Measurements from ENCODE around the gene FLNA. TPM values are rescaled to one million over a fixed set of nuclear protein-coding genes. Genes with fewer than 3 reads are reported as not detected.
"Not testable (repeated sequence)": the region's sequence is repeated elsewhere in the genome, so short reads cannot be mapped to it uniquely, and the experiment has no call there.

FLNA gene
- total and polyA plus RNA-seq, 2 experiments from 2014 or later = 1,379 to 2,857 TPM

GRCh38 chrX:154349979-154350378, 24.5 kb downstream of the FLNA start:
- H3K9ac ChIP-seq = no peak overlapping the region
- no peaks in the 10 kb centered on the region for H3K9me2 ChIP-seq (ENCODE audit: insufficient read depth)
- no peak overlapping the region for H3K27ac ChIP-seq
- H3K36me3 ChIP-seq (ENCODE audit: low read depth) = peaks cover 16% of the 10 kb centered on the region; the same call in 1 of the 2 replicates
- in situ Hi-C loops (cut with MboI) = no loop called here
- H3F3A ChIP-seq (ENCODE audit: insufficient read depth) = peaks cover 19% of the 10 kb centered on the region
- no peak overlapping the region for H2AFZ ChIP-seq
- H3K9me3 ChIP-seq (ENCODE audit: low read depth) = no peaks in the 10 kb centered on the region
- no peaks in the 10 kb centered on the region for H3K79me2 ChIP-seq (ENCODE audit: insufficient read depth)
- no peaks in the 10 kb centered on the region for H3K4me1 ChIP-seq (ENCODE audit: insufficient read depth)
- no peaks in the 10 kb centered on the region for H4K20me1 ChIP-seq (ENCODE audit: insufficient read depth)
- H3K4me2 ChIP-seq (ENCODE audit: unreplicated experiment) = no peak overlapping the region
- TF ChIP-seq EZH2phosphoT487 (IDR thresholded peaks at IDR 0.05; ENCODE audit: insufficient read depth, low read depth) (no peak), EZH2 (IDR thresholded peaks at IDR 0.05; ENCODE audit: insufficient read depth, poor library complexity, severe bottlenecking) (no peak)
- peak; percentile 0 for DNase-seq
- H3K27me3 ChIP-seq (replicated peaks; ENCODE audit: insufficient read depth) = no peaks in the 10 kb centered on the region
- H3K4me3 ChIP-seq = no peak overlapping the region
- 83 to 85% methylated on average over 14 to 15 of the region's 15 CpGs for WGBS, 2 experiments (ENCODE audit: low coverage in 1 of 2, low lambda C conversion rate in 2 of 2, missing lambda C conversion rate in 2 of 2)

- no peak overlapping the region for H3K4me3 ChIP-seq
- TF ChIP-seq EZH2 (IDR thresholded peaks at IDR 0.05; ENCODE audit: insufficient read depth, poor library complexity, severe bottlenecking) (no peak), EZH2phosphoT487 (IDR thresholded peaks at IDR 0.05; ENCODE audit: insufficient read depth, low read depth) (no peak)
- H3F3A ChIP-seq (ENCODE audit: insufficient read depth) = peaks cover 19% of the 10 kb centered on the region
- no peak overlapping the region for H3K4me2 ChIP-seq (ENCODE audit: unreplicated experiment)
- no peaks in the 10 kb centered on the region for H3K9me2 ChIP-seq (ENCODE audit: insufficient read depth)
- DNase-seq = peak; percentile 1
- H3K4me1 ChIP-seq (ENCODE audit: insufficient read depth) = no peaks in the 10 kb centered on the region
- no peaks in the 10 kb centered on the region for H3K79me2 ChIP-seq (ENCODE audit: insufficient read depth)
- H3K27ac ChIP-seq = peak overlapping the region; percentile 30; the same call in 1 of the 2 replicates
- no peaks in the 10 kb centered on the region for H4K20me1 ChIP-seq (ENCODE audit: insufficient read depth)
- H2AFZ ChIP-seq = no peak overlapping the region
- no peaks in the 10 kb centered on the region for H3K27me3 ChIP-seq (replicated peaks; ENCODE audit: insufficient read depth)
- WGBS, 2 experiments (ENCODE audit: low coverage in 1 of 2, low lambda C conversion rate in 2 of 2, missing lambda C conversion rate in 2 of 2) = 50 to 75% methylated on average over 7 to 15 of the region's 19 CpGs
- in situ Hi-C loops (cut with MboI) = no loop called here
- H3K9me3 ChIP-seq (ENCODE audit: low read depth) = no peaks in the 10 kb centered on the region
- H3K36me3 ChIP-seq (ENCODE audit: low read depth) = peaks cover 16% of the 10 kb centered on the region; the same call in 1 of the 2 replicates
- no peak overlapping the region for H3K9ac ChIP-seq
Observed at GRCh38 chrX:154349359-154349935, 25.0 kb downstream of the FLNA start.

- Histone ChIP-seq H3K9me2 (ENCODE audit: insufficient read depth) (no peaks in the 10 kb centered on the region), H3K27ac (peak overlapping the region; percentile 30; the same call in 1 of the 2 replicates), H3K79me2 (ENCODE audit: insufficient read depth) (no peaks in the 10 kb centered on the region), H2AFZ (no peak overlapping the region), H3F3A (ENCODE audit: insufficient read depth) (peaks cover 19% of the 10 kb centered on the region), H3K36me3 (ENCODE audit: low read depth) (peaks cover 16% of the 10 kb centered on the region; the same call in 1 of the 2 replicates), H3K9me3 (ENCODE audit: low read depth) (no peaks in the 10 kb centered on the region), H3K4me2 (ENCODE audit: unreplicated experiment) (no peak overlapping the region), H3K4me1 (ENCODE audit: insufficient read depth) (no peaks in the 10 kb centered on the region), H3K4me3 (no peak overlapping the region), H3K9ac (no peak overlapping the region), H3K27me3 (replicated peaks; ENCODE audit: insufficient read depth) (no peaks in the 10 kb centered on the region), H4K20me1 (ENCODE audit: insufficient read depth) (no peaks in the 10 kb centered on the region)
- 89 to 96% methylated on average over 7 to 19 of the region's 24 CpGs for WGBS, 2 experiments (ENCODE audit: low coverage in 1 of 2, low lambda C conversion rate in 2 of 2, missing lambda C conversion rate in 2 of 2)
- in situ Hi-C loops (cut with MboI) = no loop called here
- TF ChIP-seq EZH2phosphoT487 (IDR thresholded peaks at IDR 0.05; ENCODE audit: insufficient read depth, low read depth) (no peak), EZH2 (IDR thresholded peaks at IDR 0.05; ENCODE audit: insufficient read depth, poor library complexity, severe bottlenecking) (no peak)
- no peak for DNase-seq
Observed at GRCh38 chrX:154348646-154349358, 25.6 kb downstream of the FLNA start.

- WGBS, 2 experiments (ENCODE audit: low coverage in 1 of 2, low lambda C conversion rate in 2 of 2, missing lambda C conversion rate in 2 of 2) = 81 to 91% methylated on average over 2 to 6 of the region's 7 CpGs
- peak overlapping the region; percentile 15; the same call in 1 of the 2 replicates for H3K27ac ChIP-seq
- TF ChIP-seq EZH2phosphoT487 (IDR thresholded peaks at IDR 0.05; ENCODE audit: insufficient read depth, low read depth) = no peak
- no peak for TF ChIP-seq EZH2 (IDR thresholded peaks at IDR 0.05; ENCODE audit: insufficient read depth, poor library complexity, severe bottlenecking)
Observed at GRCh38 chrX:154348114-154348531, 26.3 kb downstream of the FLNA start.

GRCh38 chrX:154343620-154344019, 30.8 kb downstream of the FLNA start:
- in situ Hi-C loops (cut with MboI); H3K4me3 ChIP-seq; H3K4me1 ChIP-seq (ENCODE audit: insufficient read depth); H3K9me2 ChIP-seq (ENCODE audit: insufficient read depth); H3K36me3 ChIP-seq (ENCODE audit: low read depth); H2AFZ ChIP-seq; DNase-seq; H3K9me3 ChIP-seq (ENCODE audit: low read depth); H3F3A ChIP-seq (ENCODE audit: insufficient read depth); H4K20me1 ChIP-seq (ENCODE audit: insufficient read depth); H3K9ac ChIP-seq; H3K4me2 ChIP-seq (ENCODE audit: unreplicated experiment); H3K27me3 ChIP-seq (replicated peaks; ENCODE audit: insufficient read depth); H3K27ac ChIP-seq; H3K79me2 ChIP-seq (ENCODE audit: insufficient read depth): not testable (repeated sequence)
- WGBS, 2 experiments (ENCODE audit: low coverage in 1 of 2, low lambda C conversion rate in 2 of 2, missing lambda C conversion rate in 2 of 2) = no CpG with 5 or more reads among the region's 20 CpGs

More at GRCh38 chrX:154348114-154348531, 26.3 kb downstream of the FLNA start:
- no peaks in the 10 kb centered on the region for H3K9me3 ChIP-seq (ENCODE audit: low read depth)
- H4K20me1 ChIP-seq (ENCODE audit: insufficient read depth) = no peaks in the 10 kb centered on the region
- H2AFZ ChIP-seq = no peak overlapping the region
- H3F3A ChIP-seq (ENCODE audit: insufficient read depth) = peaks cover 18% of the 10 kb centered on the region
- DNase-seq = peak; percentile 40
- H3K9ac ChIP-seq = no peak overlapping the region
- no peaks in the 10 kb centered on the region for H3K79me2 ChIP-seq (ENCODE audit: insufficient read depth)
- in situ Hi-C loops (cut with MboI) = no loop called here
- no peak overlapping the region for H3K4me3 ChIP-seq
- no peaks in the 10 kb centered on the region for H3K9me2 ChIP-seq (ENCODE audit: insufficient read depth)
- H3K4me2 ChIP-seq (ENCODE audit: unreplicated experiment) = no peak overlapping the region
- H3K36me3 ChIP-seq (ENCODE audit: low read depth) = peaks cover 16% of the 10 kb centered on the region; the same call in 1 of the 2 replicates
- no peaks in the 10 kb centered on the region for H3K27me3 ChIP-seq (replicated peaks; ENCODE audit: insufficient read depth)
- H3K4me1 ChIP-seq (ENCODE audit: insufficient read depth) = no peaks in the 10 kb centered on the region

GRCh38 chrX:154343063-154343462, 31.4 kb downstream of the FLNA start:
- H3K27ac ChIP-seq; H3K4me3 ChIP-seq; H3K79me2 ChIP-seq (ENCODE audit: insufficient read depth); H3K9me3 ChIP-seq (ENCODE audit: low read depth); H3K9ac ChIP-seq; H2AFZ ChIP-seq; H3K27me3 ChIP-seq (replicated peaks; ENCODE audit: insufficient read depth); H3K9me2 ChIP-seq (ENCODE audit: insufficient read depth); DNase-seq; H3K4me2 ChIP-seq (ENCODE audit: unreplicated experiment); in situ Hi-C loops (cut with MboI); H3K4me1 ChIP-seq (ENCODE audit: insufficient read depth); H3K36me3 ChIP-seq (ENCODE audit: low read depth); H3F3A ChIP-seq (ENCODE audit: insufficient read depth); H4K20me1 ChIP-seq (ENCODE audit: insufficient read depth): not testable (repeated sequence)
- WGBS, 2 experiments (ENCODE audit: low coverage in 1 of 2, low lambda C conversion rate in 2 of 2, missing lambda C conversion rate in 2 of 2) = no CpG with 5 or more reads among the region's 16 CpGs

Data from GM23248 (cell line).